GM12891 (cell line): ENCODE results near the gene PHACTR3.

Experiments
- DNase-seq: peaks from one replicate; pipeline ENCODE4 v3.0.0; 2011; ENCODE audit warnings: low spot score; ENCODE audit not compliant: insufficient read length
- FAIRE-seq: peaks from 2 replicates; lab custom pipeline; 2011; peaks lifted over from hg19 to GRCh38; lab: Jason Lieb, UNC
- PAX5 ChIP-seq: IDR thresholded peaks from 2 replicates; pipeline ENCODE4 v1.6.1; 2011; ENCODE audit warnings: low read length, moderate library complexity, mild to moderate bottlenecking; ENCODE audit not compliant: insufficient read depth, severe bottlenecking
- POLR2A ChIP-seq: IDR thresholded peaks from 2 replicates; pipeline ENCODE4 v1.6.1; 2011; ENCODE audit warnings: low read depth, low read length, control low read depth
- POLR2AphosphoS5 ChIP-seq: IDR thresholded peaks from 2 replicates; pipeline ENCODE4 v1.6.1; 2011; ENCODE audit warnings: low read depth, low read length, control low read depth
- POU2F2 ChIP-seq: IDR thresholded peaks from 2 replicates; pipeline ENCODE4 v1.6.1; 2011; ENCODE audit warnings: low read depth, mild to moderate bottlenecking, control low read depth, low read length, moderate library complexity
- SPI1 ChIP-seq: IDR thresholded peaks from 2 replicates; pipeline ENCODE4 v1.6.1; 2011; ENCODE audit warnings: low read depth, low read length, control low read depth
- TAF1 ChIP-seq: IDR thresholded peaks from 2 replicates; pipeline ENCODE4 v1.6.1; 2011; ENCODE audit warnings: low read depth, low read length, control low read depth

Gene PHACTR3

DNA sequence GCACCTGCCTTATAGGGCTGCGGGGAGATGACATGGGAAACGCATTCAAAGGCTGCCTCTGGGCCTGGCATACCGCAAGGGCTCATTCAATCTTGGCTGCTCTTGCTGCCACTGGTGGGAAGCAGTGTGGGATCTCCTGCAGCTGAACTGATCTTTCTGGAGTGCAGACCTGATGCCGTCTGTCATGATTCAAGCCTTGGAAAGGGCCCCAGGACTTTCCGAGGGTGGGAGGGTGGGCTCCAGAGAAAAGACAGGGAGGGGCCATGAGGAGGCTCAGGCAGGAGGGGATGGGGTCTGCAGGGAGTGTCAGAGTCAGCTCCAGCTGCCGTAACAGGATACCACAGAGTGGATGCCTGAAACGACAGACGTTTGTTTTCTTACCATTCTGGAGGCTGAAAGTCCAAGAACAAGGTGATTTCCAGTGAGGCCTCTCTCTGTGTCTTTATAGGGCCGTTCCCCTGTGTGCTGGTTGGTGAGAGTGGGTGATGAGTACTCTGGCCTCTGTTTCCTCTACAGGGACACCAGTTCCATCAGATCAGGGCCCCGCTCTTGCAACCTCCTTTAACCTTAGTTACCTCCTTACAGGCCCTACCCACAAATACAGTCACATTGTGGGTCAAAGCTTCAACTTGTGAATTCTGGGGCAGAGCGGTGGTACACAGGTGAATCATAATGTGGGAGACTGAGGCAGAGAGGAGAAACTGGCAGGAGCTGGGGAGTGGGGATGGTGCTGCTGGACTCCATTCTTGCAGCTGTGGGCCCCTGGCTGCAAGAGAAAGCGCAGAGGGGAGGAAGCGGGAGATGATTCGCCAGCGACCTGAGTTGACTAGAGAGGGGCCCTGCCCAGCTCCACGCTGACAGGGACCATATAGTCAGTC, 180.7 kb downstream of the PHACTR3 start:
- no peak for DNase-seq
- no peak for TF ChIP-seq TAF1
- FAIRE-seq: no peak

- FAIRE-seq (no peak), DNase-seq (no peak)
- TF ChIP-seq POLR2AphosphoS5 (no peak), POU2F2 (no peak), TAF1 (no peak), POLR2A (no peak), PAX5 (no peak), SPI1 (no peak)
These were observed 181.3 kb downstream of the PHACTR3 start for GRCh38 chr20:59785669-59785959.

GRCh38 chr20:59785986-59786795, 181.9 kb downstream of the PHACTR3 start:
- DNase-seq (no peak), FAIRE-seq (no peak)
- TF ChIP-seq TAF1 (no peak), POLR2A (no peak), SPI1 (no peak), POLR2AphosphoS5 (no peak)

DNA sequence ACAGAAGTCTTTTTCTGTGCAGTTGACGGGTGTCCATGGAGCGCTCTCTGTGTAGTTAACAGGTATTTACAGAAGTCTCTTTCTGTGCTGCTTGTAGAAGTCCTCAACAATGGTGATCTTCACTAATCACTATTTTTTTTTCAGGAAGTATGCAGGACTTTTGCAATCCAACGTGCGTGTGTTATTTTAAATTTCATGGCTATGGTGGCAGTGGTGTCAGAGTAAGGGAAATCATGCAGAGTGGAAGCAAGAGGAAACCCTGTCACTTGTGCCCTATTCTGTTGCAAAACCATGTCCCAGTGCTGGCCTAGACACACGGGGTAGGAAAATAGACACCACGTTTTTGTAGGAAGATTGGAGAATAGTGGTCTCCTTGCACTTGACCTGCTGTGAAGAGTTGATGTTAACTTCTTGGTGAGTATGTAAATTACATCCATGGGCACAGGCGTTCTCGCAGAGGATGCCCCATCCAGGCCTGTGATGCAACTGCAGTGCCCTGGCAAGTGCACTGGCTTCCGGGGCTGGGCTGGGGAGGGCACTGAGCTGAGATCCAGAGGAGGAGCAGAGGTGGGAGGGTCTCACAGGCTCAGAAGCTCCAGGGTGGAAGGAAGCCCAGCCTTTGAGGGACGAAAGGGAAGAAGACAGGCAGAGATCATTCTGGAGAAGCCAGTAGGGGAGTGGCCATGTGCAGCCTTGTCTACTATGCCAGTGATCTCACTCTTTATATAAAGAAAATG, 182.6 kb downstream of the PHACTR3 start:
- no peak for DNase-seq
- TF ChIP-seq PAX5: no peak
- TF ChIP-seq TAF1: no peak
- TF ChIP-seq POU2F2: no peak
- TF ChIP-seq POLR2A: no peak
- no peak for TF ChIP-seq SPI1
- no peak for TF ChIP-seq POLR2AphosphoS5
- FAIRE-seq: no peak

- TF ChIP-seq POLR2A: no peak
- TF ChIP-seq PAX5: no peak
- TF ChIP-seq TAF1: no peak
- no peak for FAIRE-seq
These were observed 183.2 kb downstream of the PHACTR3 start for GRCh38 chr20:59787538-59787890.

DNA sequence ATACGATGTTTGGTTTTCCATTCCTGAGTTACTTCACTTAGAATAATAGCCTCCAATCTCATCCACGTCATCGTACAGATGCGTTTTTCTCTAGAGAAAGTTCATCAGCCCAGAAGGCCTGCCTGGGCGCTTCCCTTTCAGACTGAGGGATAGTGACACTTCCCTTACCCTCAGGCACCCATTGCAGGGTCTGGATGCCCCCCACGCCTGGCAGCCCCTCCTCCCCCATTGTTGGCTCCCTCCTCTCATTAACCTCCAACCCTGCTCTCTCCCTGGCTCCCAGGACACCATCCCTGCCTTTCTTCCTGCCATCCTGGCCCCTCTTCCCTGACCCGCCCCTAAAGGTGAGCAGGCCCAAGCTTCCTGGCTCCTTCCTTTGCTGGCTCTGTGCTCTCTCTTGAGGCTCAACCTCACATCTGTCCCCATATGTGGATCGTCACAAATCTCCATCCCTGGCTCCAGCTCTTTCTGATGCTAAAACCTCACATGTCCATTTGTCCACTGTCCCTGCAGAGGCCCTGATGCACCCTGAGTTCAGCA, 183.9 kb downstream of the PHACTR3 start:
- TF ChIP-seq POU2F2 (no peak), POLR2A (no peak), POLR2AphosphoS5 (no peak), TAF1 (no peak), SPI1 (no peak), PAX5 (no peak)
- no peak for DNase-seq
- no peak for FAIRE-seq

More at GRCh38 chr20:59787538-59787890, 183.2 kb downstream of the PHACTR3 start:
- no peak for DNase-seq

GRCh38 chr20:59788811-59789397, 184.6 kb downstream of the PHACTR3 start:
- no peak for FAIRE-seq
- DNase-seq: no peak
- no peak for TF ChIP-seq PAX5
- no peak for TF ChIP-seq POLR2AphosphoS5
- no peak for TF ChIP-seq POLR2A
- TF ChIP-seq POU2F2: no peak
- no peak for TF ChIP-seq TAF1
- no peak for TF ChIP-seq SPI1

DNA sequence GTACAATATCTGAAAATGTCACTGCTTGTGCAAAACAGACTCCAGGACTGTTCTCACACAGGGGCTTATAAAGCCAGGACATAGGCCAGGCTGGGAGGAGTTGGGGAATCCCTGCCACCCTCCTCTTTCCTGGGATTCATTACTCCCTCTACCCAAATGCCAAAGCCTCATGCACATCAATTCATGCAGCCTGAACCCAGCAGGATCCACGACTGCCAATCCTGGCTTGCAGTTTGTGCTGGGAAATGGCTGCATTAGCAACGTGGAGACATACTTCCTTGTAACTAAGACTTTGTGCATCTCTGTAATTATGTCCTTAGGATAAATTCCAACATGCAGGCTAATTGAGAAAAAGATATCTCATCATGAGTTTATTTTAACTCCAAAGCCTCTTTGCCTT, 185.3 kb downstream of the PHACTR3 start:
- FAIRE-seq: no peak
- no peak for DNase-seq
- TF ChIP-seq POU2F2 (no peak), TAF1 (no peak), POLR2AphosphoS5 (no peak), POLR2A (no peak), PAX5 (no peak), SPI1 (no peak)

- TF ChIP-seq PAX5 (no peak), POLR2AphosphoS5 (no peak), TAF1 (no peak), POU2F2 (no peak), POLR2A (no peak), SPI1 (no peak)
- FAIRE-seq: no peak
- DNase-seq: no peak
These were observed 186.0 kb downstream of the PHACTR3 start for GRCh38 chr20:59790346-59790745.
